KG1 (cell line): ENCODE data around the gene GMDS.

Experiments used
- DNase-seq: peaks from one replicate; lab custom pipeline; 2025; lab: John Stamatoyannopoulos, UW

Gene GMDS

DNA sequence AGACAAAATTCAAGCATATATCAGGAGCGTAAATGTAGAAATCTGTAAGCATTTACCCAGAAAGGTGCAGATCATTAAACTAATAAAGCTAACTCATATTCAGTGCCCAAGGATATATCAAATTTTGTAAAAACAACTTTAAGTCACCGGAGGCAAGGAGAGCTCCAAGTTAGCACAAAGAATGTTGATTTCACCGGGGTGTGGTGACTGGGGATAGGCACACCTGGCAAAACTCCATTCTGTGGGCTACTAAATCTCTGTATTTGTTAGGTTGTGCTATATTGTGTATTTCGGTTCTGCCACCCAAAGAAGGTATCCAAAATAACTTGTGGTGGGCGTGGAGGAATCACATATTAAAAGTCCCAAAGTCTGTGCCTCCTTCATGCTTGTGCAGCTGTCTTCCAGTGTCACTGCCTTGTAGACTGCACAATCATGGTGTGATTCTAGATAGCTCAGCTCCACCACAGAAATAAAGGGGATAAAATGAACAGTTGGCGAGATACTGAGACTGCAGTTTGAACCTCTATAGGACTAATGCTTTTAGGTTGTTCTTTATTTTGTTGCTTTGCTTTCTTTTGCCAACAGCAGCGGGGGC, 111.6 kb downstream of the GMDS start:
- no peak for DNase-seq

DNA sequence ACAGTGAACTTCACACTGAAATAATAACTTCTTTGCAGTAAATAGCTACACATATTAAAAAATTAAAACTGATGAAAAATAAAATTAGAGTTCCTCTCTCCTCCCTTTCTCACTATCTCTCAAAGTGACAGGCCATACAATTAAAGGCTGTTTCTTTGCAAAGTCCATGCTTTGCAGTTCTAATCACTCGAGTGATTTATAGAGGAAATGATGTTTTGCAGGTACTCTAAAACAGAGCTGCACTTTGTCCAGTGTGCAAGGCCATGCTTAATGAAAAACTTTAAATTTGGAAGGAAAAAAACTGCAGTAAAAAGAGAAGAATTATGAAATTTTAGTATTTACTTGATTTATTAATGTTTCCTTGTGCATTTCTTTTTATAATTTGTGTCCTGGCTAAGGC, 112.5 kb downstream of the GMDS start:
- no peak for DNase-seq

DNA sequence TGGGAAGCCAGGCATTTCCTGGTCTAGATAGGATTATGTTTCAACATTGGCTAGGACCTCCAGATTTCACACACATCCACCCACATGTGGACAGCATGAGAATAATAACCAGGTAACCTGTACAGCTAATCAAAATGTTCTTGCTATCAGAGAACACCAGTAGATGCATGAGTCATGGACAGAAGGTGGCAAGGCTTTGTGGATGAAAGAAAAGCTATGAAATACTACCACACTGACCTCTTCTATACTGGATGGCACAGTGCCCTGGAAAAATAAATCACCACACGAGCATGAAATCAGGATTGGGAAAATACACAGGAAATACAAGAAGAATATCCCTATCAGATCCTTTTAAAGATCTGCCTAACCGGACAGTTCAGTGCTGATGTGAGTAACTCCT, 113.0 kb downstream of the GMDS start:
- DNase-seq: no peak

DNA sequence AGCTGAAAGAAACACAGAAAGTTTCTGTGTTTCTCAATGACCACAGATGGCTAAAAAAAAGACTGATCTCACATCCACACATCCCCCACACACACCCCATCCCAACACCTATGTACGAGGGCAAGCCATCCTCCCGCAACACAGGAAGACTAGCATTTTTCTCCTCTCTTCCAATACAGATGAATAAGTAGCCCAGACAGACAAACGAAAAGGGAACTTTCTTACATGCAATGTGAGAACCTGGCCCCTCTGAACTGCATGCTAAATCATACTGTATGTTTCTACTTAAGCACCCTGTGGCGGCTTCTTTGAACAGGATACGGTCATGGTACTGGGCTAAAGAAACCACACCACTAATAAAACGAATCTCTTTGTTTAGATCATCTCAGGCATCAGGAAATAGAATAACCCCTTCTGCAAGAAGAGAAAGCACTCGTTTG, 116.2 kb downstream of the GMDS start:
- DNase-seq: no peak

DNA sequence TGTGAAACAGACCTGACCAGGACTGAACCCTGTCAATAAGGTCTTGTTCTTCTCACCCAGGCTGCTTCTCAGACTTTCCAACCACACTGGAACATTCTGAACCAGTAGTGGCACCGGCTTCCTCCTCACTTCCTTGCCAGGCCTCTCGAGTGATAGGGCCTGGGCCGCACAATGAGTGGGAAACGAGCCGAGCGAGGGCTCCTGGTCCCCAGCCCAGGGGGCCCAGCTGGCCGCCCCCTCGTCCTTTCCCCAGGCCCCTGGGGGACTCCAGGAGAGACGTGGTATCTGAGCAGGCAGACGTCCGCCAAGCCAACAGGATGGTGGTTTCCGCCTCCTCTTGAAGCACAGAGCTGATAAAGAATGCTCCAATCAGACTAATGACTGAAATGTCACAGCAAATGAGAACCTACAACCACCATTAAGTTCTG, 117.9 kb downstream of the GMDS start:
- DNase-seq: no peak

DNA sequence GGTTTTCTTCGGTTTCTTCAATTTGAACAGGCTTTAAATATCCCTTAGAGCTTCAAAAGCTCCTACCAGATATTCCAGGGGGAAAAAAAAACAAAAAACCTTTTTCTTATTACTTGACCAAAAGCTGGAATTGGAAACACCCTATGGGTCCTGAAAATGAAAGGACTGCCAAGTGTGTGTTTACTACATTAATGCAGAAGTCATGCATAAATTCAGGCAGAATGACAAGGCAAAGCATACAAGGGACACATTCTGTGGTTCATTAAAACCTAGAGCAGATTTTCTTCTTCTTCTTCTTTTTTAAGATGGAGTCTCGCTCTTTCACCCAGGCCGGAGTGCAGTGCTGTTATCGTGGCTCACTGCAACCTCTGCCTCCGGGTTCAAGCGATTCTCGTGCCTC, 119.1 kb downstream of the GMDS start:
- DNase-seq: no peak

DNA sequence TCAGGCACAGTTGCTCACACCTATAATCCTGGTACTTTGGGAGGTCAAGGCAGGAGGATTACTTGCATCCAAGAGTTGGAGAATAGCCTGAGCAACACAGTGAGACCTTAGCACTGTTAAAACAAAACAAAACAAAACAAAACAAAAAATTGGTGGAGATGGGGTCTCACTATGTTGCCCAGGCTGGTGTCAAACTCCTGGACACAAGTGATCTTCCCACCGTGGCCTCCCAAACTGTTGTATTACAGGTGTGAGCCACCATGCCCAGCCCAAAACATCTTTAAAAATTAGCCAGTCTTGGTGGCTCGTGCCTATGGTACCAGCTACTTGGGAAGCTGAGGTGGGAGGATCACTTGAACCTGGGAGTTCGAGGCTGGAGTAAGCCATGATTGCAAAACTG, 120.2 kb downstream of the GMDS start:
- DNase-seq: no peak

DNA sequence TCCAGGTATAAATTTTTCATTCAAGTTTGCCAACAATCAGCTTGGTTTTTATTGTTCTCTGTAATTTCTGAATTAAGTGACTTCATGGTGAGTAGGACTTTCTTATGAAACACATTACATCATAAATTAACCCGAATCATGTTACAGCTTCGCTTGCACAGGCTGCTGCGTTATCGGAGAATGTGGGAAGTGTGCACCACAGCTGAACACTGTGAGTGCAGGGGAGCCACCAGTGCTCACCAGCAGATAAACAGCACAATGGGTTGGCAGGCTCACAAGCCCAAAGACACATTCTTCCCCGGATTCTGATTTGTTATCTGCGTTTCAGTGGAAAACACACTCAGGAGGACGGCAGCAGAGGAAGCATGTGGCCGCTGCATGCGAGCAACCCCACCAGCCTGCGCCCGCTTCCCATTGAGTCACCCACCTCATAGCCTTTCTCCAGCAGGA, 121.1 kb downstream of the GMDS start:
- DNase-seq: no peak

DNA sequence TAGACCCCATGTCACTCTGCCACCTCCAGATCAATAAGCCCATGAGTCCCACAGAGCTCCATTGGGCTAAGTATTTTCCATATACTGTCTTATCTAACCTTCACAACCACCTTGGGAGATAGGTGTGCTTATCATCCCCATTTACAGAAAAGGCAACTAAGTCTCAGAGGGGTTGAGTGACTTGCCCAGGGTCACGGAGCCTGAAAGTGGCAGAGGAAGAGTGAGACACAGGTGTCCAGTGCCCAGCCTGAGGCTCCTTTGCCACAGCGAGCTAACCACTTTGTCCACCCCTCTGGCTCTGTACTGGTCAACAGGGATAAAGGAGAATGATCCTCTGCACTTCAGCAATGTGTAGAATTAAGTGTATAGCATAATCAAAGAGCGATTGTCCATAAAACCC, 124.5 kb downstream of the GMDS start:
- DNase-seq: no peak

DNA sequence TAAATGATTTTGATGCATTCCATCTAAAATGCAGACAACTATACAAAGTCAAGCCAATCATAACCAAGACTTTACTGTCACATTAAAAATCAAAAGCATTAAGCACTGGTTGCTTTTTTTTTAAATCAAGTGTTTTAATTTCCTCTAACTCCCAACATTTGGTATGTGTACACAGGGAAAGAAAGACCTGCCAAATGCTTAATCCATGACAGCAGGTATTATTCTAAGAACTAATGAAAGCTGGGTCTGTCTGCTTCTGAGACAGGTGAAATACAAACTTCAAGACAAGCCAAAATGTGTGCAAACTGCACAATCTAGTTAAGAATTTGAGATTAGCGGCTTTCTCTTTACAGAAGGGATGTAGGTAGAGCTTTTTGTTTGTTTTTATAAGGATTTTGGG, 126.1 kb downstream of the GMDS start:
- no peak for DNase-seq

DNA sequence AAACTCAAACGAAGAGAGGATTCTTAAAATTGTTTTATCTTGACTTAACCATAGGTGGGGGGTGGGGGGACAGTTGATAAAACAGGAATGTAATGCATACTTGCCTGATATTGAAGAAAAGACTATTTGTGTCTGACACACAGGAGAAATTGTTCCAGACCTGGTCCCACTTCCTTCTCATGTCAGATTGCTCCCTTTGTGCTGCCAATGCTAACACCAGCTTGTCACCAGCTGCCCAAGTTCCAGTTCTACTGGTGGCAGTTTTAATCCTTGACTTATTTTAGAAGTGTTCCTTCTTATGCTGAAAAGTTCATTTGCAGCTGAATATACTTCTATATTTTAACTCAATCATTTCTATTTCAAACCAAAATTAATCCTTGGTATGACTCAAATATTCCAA, 127.3 kb downstream of the GMDS start:
- DNase-seq: no peak

DNA sequence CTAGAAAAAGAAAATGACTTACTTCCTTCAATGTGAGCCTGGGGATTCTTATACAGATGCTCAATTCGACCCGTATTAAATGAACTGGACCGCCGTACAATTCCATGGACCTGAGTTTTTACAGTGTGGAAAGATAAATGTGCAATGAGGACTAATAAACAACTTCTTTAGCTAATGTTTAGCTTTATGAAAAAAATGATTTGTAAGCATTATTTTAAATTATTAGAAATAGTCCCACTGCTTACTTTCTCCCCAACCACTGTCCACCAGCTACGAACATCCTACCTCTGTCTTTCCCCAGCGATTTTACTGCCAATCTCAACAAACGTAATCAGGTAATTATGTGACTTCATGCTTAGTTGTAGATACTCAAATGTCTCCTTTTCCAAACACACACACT, 128.0 kb downstream of the GMDS start:
- DNase-seq: no peak

DNA sequence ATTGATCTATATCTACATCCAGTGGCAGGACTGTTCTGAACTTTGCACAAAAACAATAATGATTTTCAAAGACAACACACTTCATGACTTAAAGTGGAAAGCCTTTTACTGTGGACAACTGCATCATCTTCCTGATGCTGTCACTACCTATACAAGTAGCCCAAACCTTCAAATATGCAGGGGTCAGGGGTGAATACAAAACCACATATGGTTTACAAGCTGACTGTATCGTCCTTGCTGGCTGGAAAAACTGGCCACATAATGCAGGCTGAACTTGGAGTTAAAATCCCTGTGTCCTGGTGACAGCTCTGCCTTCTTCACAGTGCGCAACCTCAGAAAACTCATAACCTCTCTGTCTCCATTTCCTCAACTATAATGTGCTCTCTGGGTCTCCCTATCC, 128.9 kb downstream of the GMDS start:
- DNase-seq: no peak

DNA sequence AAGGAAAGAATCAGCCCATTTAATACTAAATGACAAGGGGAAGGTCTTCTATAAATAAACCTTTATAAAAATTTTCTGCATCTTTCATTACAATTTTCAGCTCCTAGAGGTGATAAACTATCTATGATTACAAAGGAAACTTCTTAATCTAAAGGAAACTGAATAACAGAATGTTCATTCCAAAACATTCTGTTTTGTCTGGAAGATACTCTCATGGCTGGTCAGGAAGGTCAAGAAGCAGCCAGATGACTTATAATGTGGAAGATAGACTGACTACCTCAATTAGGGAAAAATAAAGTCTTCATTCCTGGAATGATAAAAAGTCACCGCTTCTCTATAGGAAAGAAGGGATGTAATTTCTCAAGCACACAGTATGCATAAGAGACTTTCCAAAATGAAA, 131.3 kb downstream of the GMDS start:
- no peak for DNase-seq

DNA sequence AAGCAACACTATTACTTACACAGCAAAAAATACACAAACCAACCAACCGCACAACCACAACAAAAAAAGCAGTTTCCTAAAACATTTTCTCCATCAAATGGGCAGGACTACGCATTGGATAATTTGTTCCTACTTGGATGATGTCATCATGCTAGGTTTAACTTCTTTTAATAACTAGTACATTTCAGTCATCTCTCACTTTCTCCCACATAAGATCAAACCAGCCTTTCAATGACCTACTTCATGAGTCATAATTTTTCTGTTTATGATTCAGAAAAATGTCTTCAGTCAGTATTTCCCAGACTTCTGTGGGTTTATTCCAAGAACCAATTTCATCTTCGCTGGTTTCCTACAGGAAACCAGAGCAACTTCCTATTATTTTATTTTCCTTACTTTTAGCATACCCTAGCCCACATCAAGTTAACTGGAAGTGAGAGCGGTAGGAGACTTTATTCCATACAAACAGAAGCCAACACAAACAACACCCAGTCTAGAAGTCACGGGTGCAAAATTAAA, 134.2 kb downstream of the GMDS start:
- no peak for DNase-seq

DNA sequence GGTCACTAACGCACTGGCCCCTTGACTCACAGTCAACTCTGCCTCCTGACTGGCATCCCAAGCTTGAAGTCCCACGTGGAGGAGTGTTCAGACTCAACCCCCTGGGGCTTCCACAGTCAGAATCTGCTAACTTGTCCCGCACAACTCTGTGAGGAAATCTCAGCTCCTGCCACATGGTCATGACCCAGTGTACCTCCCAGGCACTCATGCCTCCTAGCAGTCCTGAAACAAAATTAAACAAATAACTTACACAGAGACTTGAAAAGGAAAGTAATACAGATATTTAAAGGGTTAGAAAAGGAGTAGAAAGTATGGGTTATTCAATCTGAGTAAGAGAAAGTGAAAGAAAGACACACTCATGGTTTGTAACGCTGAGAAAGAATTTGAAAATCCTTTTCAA, 134.9 kb downstream of the GMDS start:
- DNase-seq: no peak

DNA sequence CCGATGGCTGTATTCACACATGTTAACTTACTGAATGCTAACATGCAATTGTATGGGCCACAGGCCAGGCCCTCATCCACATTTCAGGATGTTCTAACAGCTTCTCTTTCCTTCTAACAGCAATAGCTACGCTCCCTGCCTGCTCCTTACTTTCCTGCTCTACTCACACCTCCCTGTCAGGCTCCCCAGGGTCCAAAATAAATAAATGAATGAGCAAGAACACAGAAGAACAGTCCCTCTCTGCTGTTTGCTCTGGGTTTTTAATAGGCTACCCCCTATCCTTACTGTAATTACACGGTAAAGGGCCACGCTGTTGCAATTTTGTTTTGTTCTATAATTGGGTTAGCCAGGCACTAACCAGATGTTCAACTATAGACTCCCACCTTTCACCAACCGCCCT, 135.6 kb downstream of the GMDS start:
- no peak for DNase-seq

DNA sequence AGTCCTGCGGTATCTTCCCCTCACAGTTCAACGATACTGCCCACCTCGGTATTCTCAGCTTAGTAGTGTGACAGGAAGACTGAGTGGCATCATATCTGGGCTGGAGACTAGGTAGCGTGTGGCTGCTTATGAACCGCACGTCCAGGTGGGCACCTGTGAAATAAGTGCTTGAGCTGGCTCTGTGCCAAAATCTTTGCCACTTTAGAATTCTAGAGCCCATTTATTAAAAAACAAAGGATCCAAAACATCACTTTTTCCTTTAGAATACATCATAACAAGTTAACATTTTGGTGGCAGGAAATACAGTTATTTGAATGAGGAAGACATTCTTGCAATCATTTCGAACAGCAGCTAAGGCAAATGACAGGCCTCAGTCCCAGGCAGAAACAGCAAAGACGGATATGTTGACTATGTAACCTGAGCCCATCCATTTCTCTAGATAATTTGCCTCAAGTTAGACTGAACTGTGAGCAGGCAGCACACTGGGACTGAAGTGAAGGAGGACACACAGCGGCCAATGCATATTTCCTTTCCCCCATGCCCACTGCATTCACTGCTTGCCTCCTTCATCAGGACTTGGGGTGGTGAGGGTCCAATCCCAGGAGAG, 136.6 kb downstream of the GMDS start:
- DNase-seq: no peak

DNA sequence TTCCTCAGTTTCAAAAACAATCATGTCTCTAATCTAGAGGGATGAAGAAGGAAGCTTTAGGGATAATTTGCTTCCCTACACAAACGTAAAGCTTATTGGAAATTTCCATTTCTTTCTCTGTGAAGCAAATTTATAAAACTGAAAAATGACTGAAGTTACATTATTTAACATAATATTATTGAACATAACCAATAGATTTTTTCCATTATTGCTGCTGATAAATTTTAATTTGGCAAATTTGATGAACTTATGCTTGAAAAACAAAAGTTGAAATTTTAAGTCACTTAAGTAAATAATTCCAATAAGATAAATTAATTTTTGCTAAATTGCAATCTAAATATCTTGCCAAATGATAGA, 140.9 kb downstream of the GMDS start:
- DNase-seq: no peak

DNA sequence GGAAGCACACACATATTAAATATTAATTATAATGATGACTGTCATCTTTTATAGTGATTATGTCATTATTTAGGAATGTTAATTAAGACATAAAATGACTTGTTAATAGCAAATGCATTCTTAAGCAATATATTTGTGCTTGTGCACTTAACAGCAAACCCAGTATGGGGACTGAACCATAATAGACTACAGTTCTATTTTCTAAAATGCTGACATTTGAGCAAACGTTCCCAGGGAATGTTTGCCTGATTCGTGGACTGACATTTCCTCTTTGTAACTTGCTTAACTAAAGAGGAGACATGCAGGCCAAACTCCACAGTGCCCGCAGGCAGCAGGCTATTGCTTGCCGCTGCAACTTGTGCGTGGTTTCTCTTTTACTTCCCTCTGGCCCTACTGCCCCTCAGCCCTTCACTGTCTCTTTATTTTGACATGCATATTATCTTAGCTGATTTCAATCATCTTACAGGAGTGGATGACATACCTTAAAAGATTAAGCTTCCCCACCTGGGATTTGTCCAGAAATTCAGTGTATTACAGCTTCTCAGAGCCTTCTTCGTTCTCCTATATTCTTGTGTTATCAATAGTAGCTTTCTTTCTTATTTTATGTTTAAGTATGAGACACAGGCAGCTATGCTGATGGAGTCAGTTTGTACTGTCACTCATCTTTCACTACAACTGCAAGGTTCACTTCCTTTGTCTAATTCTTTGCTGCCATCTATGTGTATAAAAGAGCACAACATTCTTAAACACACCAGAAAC, 141.5 kb downstream of the GMDS start:
- DNase-seq: no peak

DNA sequence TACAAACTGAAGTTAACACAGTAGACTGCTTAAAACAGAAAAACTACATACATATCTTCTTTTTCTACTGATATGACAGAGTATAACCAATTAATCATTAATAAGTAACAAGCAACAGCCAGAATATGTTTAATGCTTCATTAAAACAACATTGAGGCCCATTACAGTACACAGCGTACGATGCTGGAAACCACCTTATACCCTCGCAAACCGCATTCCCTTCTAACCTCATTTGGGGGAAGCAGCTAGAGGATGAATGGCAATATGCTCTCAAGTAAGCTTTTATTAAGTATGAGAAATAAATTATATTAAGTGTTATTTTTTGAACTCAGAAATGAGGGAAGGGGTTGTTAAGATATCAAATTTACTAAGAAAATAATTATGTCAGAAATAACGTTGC, 142.4 kb downstream of the GMDS start:
- DNase-seq: no peak

DNA sequence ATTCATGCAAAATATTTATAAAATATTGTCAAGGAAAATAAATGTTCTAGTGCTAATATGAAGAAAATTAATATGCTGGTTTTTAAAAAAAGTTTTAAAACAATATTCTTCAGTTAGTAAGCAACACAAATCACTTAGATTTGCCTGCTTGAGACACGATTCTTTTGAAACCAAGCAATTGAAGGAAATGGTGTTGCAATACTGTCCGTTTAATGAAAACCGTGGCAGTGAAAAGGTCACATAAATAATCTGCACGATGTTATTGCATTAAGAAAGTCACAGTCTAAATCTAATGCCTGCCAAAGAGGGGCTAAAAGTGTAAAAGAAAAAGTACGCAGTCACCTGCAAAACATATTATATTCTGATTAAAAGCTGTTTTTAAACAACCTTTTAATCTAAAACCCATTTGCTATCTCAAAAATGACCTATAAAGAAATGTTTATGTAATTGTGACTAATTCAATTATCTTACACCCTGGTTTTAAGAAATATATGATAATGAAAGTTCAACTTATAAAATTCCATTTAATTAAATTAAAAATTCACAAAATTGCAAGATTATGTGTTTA, 143.0 kb downstream of the GMDS start:
- DNase-seq: no peak

DNA sequence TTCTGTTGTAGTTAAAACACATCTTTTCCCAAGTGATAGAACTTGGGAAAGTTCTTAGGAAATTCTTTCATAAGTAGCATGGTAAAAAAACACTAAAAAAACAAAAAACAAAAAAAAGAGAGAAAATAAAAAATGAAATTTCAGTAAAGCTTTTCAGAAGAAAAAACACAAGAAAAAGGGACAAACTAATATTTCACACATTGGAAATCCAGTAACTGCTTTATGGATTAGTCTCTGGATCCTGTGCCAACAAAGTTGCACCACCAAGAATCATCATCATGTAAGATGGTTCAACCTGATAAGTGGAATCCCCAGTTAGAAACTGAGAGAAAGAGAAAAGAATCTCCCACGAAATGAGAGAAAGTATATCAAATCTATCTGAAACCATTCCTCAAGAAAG, 144.2 kb downstream of the GMDS start:
- DNase-seq: no peak
